Epithelial cell of esophagus (primary cell): ENCODE data around the gene SYPL2.
"Not testable (repeated sequence)": the region's sequence is repeated elsewhere in the genome, so short reads cannot be mapped to it uniquely, and the experiment has no call there.

Experiments
- DNase-seq: peaks from one replicate; pipeline ENCODE4 v3.0.0; 2010; ENCODE audit warnings: low read depth
- H3K4me3 ChIP-seq: 2 replicates; pipeline ENCODE4 v1.5.1; 2011; ENCODE audit warnings: mild to moderate bottlenecking, low read length, control low read depth
- CTCF ChIP-seq: IDR thresholded peaks from 2 replicates; pipeline ENCODE4 v1.5.1; 2011; ENCODE audit warnings: low read depth, mild to moderate bottlenecking, low read length, control low read depth, inconsistent platforms; ENCODE audit not compliant: insufficient read depth; ENCODE audit errors: missing control alignments

SYPL2 gene

GRCh38 chr1:109433322-109433721 is 33.0 kb upstream of the SYPL2 start:
- no peak for TF ChIP-seq CTCF

GRCh38 chr1:109434484-109434883 is 31.9 kb upstream of the SYPL2 start:
- DNase-seq: no peak
- no peak overlapping the region for H3K4me3 ChIP-seq
- TF ChIP-seq CTCF: no peak

More at GRCh38 chr1:109433322-109433721, 33.0 kb upstream of the SYPL2 start:
- no peak overlapping the region for H3K4me3 ChIP-seq
- DNase-seq: no peak

GRCh38 chr1:109438798-109439297 is 27.5 kb upstream of the SYPL2 start:
- peak; percentile 61 for DNase-seq
- TF ChIP-seq CTCF: no peak
- no peak overlapping the region for H3K4me3 ChIP-seq

GRCh38 chr1:109441069-109441468 is 25.3 kb upstream of the SYPL2 start:
- no peak overlapping the region for H3K4me3 ChIP-seq
- DNase-seq: no peak
- TF ChIP-seq CTCF: no peak

GRCh38 chr1:109443476-109443875 is 22.9 kb upstream of the SYPL2 start:
- no peak overlapping the region for H3K4me3 ChIP-seq
- DNase-seq: no peak
- no peak for TF ChIP-seq CTCF

GRCh38 chr1:109444346-109444745 is 22.0 kb upstream of the SYPL2 start:
- H3K4me3 ChIP-seq: no peak overlapping the region
- DNase-seq: no peak
- TF ChIP-seq CTCF: no peak

- not testable (repeated sequence) for H3K4me3 ChIP-seq, DNase-seq
Observed at GRCh38 chr1:109445949-109446695, 20.2 kb upstream of the SYPL2 start.
